GM18909 (cell line): ENCODE data around the gene PSMC6.
"Not testable (repeated sequence)": the region's sequence is repeated elsewhere in the genome, so short reads cannot be mapped to it uniquely, and the experiment has no call there.

Experiments used
- ATAC-seq: cut with Tn5 transposase; IDR thresholded peaks from one replicate; pipeline ENCODE4 v1.9.1; 2021; ENCODE audit warnings: mild to moderate bottlenecking; ENCODE audit not compliant: unreplicated experiment, poor library complexity

Gene PSMC6

DNA sequence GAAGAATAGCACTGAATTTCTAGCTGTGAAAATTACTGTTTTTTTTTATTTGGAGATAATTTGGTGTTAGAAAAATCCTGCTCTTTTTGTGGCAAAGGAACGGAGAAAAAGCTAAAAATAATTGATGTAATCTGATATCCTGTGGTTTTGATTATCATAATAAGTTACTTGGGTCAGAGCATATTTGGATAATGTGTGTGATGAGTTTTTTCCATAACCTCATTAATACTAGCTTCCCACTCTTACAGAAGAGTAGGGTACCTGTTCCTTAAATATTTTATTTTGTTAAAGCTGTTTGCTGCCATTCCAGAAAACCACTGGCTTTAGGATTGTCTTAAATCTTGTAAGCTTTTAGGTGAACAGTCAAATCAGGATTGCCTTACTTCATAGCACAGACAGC is 4.7 kb downstream of the PSMC6 start:
- ATAC-seq, result no peak

DNA sequence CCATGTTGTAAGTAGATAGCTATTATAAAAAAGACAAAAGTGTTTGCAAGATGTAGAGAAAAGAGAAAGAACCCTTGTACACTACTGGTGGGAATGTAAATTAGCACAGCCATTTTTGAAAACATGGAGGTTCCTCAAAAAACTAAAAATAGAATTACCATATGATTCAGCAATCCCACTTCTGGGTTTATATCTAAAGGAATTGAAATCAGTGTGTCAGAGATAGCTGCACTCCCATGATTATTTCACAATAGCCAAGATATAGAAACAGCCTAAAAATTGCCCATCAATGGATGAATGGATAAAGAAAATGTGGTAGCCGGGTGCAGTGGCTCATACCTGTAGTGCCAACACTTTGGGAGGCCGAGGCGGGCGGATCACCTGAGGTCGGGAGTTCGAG is 9.2 kb downstream of the PSMC6 start:
- no peak for ATAC-seq

DNA sequence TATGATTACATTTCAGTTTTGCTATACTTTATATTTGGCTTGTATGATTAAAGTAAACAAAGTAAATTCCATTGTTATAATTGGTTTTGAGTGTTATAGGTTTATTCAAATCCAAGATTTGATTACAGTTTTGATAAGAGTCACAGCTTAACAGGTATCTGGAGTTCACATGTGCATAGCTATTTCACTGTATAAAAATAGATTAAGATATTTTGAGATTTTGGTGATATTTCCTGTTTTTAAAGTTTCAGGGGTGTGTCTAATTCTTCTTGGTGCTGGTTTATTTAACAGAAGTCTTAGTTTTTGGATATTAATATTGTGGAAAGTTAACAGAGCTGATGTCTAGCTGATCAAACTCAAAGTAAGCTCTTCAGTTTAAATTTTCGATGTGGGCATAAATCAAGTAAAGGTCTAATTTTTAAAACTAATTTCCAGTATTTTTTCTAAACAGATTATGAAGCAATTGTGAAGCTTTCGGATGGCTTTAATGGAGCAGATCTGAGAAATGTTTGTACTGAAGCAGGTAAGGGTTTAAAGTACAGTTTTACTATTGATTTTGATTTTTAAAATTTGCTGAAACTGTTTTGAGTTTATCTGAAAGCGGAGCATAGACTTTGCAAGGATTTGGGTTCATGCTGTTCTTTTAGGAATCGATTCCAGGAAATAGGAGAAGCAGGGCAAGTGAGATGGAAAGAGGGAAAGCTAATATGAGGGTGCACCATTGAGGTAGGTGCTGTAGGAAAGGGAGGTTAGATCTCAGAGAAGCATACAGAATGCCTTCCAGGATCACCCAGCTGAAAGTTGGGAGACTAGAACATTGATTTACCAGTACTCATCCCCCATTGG is 16.7 kb downstream of the PSMC6 start:
- ATAC-seq, result no peak

DNA sequence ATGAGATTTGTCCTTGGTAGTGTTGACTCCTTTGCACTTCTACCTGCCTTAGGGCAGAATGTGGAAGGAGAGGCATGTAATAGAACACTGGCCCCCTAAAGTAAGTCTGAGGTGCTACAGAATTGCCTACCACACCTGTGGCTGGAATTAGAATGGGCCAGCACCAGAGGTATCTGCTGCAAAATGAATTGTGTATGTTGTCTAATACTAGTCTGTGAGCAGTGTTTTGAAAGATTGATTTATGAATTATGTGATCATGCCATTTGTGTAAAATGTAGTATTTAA is 17.3 kb downstream of the PSMC6 start:
- ATAC-seq, result no peak

DNA sequence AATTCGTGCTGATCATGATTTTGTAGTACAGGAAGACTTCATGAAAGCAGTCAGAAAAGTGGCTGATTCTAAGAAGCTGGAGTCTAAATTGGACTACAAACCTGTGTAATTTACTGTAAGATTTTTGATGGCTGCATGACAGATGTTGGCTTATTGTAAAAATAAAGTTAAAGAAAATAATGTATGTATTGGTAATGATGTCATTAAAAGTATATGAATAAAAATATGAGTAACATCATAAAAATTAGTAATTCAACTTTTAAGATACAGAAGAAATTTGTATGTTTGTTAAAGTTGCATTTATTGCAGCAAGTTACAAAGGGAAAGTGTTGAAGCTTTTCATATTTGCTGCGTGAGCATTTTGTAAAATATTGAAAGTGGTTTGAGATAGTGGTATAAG is 20.5 kb downstream of the PSMC6 start:
- ATAC-seq, result not testable (repeated sequence)

DNA sequence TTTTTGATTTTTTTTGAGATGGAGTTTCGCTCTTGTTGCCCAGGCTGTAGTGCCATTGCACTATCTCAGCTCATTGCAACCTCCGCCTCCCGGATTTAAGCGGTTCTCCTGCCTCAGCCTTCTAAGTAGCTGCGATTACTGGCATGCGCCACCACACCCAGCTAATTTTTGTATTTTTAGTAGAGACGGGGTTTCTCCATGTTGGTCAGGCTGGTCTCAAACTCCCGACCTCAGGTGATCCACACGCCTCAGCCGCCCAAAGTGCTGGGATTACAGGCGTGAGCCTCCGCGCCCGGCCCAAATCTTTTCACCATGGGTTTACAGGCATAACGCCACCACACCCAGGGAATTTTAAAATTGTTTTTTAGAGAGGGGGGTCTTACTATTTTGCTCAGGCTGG is 22.0 kb downstream of the PSMC6 start:
- not testable (repeated sequence) for ATAC-seq

DNA sequence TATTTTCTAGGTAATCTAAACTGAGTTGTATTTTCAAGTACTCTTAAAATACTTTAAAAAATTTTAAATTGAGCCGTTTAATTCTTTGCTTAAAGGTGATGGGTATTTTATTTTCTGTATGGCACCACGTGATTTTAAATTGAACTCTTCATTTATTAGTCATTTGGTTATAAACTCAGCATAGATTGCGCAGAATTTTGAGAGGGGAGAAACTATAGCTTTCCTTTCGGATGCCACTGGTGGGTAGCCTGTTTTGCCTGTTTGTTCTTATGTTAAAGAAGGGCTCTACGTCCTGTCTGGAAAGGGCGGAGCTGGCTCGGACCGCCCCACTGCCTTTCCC is 22.6 kb downstream of the PSMC6 start:
- no peak for ATAC-seq

DNA sequence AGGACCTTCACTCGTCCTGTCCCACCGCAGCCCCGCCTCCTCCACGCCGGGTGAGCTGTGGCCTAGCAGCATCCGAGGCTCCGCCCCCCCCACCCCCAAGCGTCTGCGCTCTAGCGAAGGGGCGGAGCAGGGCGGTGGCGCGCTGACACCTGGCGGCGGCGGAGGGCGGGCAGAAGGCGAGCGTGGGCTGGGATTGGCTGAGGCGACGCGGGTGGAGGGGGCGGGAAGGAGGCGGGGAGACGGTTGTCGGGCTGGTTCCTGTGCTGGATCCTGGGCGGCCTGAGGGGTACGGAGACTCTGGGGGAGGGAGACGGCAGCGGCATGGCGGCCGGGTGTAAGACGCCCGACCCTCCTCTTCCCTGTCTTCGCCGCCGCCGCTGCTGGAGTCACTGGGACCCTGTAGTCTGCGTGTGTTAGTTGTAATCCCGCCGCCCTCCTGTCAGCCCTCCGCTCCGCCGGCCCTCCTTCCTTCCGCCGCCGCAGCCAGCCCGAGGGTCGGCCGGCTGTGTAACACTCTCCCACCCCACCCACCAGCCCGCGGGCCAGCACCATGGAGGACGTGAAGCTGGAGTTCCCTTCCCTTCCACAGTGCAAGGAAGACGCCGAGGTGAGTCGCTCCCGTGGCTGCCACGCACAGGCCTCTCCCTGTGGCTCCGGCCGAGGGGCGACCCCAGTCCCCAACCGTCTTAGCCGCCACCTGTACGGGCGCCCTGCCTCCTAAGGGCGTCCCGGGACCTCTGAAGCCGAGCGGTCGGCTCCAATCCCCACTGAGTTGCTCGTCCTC is 23.1 kb downstream of the PSMC6 start, which contains the start of gene STYX:
STYX (plus strand) TSS at position 242 of the 784 bp plus-strand sequence; CDS start at position 551, 309 bp downstream.
- ATAC-seq, result peak; percentile 95

DNA sequence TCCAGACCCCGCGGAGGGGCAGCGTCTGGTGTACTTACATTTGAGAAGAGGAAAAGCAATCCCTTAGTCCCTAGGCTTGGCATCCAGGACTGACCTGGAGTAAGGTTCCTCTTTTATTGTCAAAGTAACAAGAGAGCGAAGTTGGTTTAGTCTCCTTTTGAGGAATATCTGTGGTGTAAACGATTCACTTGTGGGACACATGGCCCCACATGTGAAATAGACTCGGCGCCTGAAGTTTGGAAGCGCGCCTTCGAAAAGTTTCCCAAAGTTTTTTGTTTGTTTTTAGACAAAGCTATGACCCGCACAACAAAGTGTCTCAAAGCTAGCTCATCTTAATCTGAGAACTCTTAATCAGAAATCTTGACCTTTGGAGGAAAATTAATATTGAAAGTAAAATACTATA is 23.7 kb downstream of the PSMC6 start:
- no peak for ATAC-seq

DNA sequence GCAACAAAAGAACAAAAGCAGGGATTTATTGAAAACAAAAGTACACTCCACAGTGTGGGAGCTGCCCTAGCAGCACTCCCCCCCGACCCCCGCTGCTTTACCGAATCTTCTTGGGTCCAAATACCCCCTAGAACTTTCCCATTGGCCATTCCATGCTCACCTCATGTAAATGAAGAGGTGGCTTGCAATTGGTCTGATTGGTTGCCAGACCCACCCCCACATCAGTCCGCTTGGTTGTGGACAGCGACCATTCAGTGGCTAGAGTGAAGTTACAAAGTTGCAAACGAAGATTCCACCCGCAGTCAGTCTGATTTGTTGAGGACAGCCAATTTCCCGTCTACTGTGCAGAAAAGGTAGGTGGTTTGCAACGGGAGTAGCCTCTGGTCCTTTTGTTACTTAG is 26.8 kb downstream of the PSMC6 start:
- no peak for ATAC-seq

DNA sequence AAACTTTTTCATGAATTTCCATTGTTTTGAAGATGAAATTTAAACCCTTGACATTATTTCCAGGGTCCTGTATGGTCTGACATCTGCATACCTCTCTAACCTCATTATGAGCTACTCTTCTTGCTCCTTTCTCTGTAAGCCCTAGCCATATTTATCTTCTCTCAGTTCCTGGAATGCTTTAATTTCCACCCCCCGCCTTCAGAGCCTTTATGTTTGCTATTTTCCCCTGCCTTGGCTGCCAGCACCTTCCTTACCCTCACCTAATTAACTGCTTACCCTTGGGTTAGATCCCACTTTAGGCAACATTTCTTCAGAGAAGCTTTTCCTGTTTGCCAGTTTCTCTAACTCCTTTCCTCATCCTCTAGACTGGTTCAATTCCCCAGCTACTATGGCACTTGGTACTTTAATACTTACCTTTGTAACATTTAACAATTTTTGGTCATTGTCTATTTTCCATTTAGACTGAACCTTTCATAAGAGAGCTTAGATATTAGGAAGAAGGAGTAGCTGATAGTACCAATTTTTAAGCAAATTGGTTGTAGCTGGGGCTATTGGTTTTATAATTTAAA is 29.0 kb downstream of the PSMC6 start:
- ATAC-seq, result no peak

DNA sequence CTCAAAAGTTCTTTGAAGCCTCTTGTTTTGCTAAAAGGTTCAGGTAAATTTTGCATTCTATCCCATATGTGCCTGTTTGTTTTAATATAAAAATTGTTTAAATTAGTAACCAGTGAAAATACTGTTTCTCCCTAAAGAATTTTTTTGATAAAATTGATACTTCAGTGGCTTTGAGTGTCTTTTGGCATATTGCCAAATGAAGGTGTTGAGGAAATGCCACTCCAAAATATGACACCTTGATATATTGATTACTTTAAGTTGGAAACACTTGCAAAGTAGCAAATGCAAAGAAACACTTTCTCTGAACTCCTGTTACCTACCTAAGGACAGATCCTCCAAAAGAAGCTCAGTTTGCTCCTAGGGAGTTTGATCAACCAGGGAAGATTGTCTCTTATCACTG is 31.4 kb downstream of the PSMC6 start:
- no peak for ATAC-seq

DNA sequence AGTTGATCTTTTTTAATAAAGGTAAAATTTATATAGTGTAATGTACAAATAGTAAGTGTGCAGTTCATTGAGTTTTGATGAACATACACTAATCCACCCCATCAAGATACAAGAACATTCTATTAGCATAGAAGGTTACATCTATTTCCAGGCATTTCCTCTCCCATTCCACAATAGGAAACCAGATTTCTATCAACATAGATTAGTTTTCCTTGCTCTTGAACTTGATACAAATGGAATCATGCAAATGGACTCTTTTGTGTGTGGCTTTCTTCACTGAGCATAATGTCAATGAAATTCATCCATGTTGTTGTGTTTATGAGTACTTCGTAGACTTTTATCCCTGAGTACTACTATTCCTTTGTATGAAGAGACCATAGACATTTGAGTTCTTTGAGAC is 33.8 kb downstream of the PSMC6 start:
- no peak for ATAC-seq

DNA sequence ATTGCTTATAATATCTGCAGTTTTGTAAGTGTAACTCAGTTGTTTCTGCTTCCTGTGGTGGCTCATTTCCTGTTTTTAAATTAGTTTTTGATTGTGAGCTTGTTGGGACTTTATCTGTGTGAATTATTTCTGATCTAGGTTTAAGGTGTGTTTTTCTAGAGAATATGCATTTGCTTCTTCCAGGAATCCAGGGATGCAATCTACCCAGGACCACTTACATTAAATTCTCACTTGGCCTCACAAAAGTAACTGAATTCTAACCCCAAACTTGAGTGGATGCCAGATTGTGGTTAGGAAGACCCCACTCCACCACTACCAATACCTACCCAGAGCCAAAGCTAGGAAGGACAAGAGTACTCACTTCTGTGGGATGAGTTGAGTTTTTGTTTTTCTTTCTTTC is 34.9 kb downstream of the PSMC6 start:
- ATAC-seq, result peak; percentile 35

DNA sequence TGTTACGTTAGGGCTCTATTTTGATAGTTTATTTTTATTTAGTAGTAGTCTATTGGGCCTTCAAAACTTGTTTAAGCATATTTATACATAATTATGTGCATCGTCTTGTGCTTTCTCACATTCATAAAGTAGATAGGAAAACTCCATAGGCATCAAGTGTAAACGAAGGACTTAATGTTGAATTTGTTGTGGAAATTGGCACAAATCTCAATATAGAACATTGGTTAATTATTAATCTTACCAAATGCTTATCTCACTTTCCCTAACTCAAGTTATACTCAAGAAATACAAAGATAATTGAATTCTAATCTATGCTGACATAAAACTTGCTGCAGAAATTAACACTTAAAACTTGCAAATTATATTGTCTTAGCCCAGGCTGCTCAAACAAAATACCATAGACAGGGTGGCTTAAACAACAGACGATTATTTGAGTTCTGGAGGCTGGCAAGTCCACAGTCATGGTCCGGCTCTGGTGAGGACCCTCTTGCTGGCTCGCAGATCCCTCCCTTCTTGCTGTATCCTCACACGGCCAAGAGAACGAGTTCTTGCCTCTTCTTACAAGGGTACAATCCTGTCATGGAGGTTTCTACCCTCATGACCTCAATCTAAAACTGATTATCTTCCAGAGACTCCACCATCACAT is 41.8 kb downstream of the PSMC6 start:
- no peak for ATAC-seq

DNA sequence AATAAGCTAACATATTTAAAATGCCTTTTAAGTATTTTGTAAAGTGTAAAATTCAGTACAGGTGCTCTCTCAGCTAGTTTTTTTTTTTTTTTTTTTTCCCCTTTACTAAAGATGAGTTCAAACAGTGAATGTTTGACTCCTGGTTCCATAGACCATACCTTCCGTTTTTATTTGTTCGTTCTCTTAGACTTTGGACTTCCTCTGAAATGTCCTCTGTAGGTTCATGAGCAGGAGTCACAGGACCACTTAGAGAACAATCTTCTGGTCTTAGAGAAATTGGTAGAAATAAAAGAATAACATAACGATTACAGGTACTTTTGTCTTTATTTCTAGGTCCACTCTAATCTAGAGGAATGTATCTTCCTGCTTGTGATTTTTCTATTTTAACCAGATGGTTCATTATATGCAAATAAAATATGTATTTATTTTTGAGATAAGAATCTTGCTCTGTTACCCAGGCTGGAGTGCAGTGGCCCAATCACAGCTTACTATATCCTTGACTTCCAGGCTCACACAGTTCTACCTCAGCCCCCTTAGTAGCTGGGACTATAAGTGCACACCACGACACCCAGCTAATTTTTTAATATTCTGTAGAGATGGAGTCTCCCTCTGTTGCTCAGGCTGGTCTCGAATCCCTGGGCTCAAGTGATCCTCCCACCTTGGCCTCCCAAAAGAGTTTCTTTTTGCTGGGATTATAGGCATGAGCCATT is 48.8 kb downstream of the PSMC6 start:
- no peak for ATAC-seq

DNA sequence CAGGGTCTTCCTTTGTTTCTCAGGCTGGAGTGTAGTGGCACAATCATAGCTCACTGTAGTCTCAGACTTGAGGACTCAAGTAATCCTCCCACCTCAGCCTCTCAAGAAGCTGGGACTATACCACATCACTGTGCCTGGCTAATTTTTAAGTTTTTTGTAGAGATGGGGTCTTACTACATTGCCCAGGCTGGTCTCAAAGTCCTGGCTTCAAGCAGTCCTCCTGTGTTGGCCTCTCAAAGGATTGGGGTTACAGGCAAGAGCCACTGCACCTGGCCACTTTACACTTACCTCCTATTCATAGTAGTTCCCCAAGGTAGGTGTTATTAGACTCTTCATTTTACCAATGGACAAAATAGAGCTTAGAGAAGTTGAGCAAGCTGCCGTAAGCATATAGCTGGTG is 52.1 kb downstream of the PSMC6 start:
- ATAC-seq, result no peak

DNA sequence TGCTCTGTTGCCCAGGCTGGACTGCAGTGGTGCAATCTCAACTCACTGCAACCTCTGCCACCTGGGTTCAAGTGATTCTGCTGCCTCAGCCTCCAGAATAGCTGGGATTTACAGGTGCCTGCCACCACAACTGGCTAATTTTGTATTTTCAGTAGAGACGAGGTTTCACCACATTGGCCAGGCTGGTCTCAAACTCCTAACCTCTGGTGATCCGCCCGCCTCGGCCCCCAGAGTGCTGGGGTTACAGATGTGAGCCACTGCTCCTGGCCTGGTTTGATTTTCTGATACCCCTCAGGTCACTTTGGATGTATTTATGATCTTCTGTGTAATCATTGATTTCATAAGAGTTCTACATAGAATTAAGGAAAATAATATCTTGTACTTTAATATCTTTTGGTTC is 55.9 kb downstream of the PSMC6 start:
- not testable (repeated sequence) for ATAC-seq

DNA sequence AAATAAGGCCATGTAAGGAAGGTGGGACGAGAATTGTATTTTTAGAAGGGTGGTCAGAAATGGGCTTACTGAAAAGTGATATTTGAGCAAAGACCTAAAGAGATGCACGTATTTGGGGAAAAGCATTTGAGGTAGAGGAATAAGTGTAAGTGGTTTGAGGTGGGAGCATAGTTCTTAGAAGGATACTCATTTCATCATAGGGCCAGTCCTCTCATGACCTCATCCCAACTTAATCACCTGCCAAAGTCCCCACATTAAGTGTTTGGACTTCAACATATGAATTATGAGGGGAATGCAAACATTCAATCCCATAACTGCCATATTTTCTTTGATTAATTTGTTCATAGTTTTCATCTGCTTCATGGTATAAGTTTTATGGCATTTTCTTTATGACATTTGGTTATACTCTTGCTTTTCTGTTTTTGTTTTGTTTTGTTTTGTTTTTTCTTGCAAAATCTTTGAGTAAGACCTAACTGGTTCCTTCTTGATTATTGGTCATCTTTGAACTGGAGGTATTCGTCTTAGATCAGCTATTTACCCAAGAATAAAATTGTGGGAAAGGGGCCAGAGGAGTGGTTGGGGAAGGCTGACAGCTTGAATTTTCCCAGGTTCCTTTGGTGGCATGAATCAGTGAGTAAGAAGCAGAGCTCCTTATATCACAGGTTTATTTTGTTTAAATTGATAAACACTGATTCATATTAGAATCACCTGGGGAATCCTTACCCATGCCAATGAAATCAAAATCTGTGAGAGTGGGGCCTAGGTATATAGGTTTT is 60.2 kb downstream of the PSMC6 start:
- no peak for ATAC-seq

DNA sequence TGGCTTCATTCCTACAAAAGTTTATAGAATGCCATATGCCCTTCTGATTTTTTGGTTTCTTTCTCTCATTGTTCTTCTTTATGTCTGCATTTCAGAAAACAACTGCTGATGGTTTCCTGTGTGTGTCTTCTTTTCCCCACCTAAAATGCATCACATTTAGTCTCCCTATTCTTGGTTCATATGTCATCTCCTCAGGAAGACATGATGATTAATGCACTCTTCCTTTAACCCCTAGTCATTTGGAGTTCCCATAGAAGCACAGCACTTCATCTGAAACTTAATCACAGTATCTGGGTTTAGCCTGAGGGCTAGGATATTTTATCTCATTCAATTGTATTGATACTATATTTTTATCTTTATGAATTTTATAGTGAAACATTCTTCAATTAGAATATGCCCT is 62.9 kb downstream of the PSMC6 start:
- ATAC-seq, result no peak
